HG02973 (cell line): ENCODE data around the gene PDE11A.
"Not testable (repeated sequence)": the region's sequence is repeated elsewhere in the genome, so short reads cannot be mapped to it uniquely, and the experiment has no call there.

Experiments used
- ATAC-seq: cut with Tn5 transposase; IDR thresholded peaks from one replicate; pipeline ENCODE4 v1.9.1; 2021; ENCODE audit warnings: moderate library complexity; ENCODE audit not compliant: unreplicated experiment

Gene PDE11A

DNA sequence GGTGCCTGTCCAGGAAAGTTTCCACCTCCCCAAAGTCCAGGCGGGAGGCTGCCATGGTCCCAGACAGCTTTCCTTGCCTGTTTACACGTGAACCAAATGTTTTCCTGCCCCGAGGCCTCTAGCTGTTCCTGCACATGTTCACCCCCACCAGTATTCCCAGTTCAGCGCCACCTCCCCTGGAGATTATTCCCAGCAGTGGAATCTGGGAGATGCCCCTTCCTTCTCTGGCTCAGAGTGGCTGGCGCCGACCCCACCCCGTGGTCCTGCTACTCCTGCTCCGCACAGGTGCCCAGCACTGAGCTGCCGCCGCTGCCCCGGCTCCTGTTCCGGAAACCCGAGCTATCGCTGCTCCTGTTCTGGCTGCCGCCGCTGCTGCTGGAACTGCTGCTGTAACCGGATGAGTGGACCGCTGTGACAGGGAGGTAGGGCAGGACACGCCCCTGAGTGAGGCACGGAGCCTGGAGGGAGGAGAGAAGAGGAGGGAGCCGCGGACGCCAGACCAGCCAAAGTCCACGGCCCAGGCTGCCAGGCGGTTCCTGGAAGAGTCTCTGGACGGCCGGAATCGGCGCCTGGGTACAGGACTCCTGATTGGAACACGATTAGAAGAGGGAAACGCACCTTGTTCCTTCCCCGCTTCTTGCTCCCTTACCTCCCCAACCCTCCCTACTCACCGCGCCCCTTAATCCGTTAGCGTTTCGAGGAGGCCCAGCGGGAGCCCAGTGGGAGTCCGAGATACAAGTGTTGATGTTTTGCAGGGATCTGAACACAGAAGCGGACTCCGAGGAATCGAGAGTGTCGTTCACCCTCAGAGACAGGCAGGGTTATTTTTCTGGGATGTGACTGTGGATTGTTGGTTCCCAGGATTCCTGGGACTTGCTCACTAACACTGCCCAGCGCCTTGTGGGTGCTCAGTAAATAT lies at the start of gene PDE11A:
Gene PDE11A, minus strand, starts transcription at position 395 of the 919 bp plus-strand sequence. Its CDS starts 340 bp downstream, at position 55.
- ATAC-seq = peak; percentile 71

DNA sequence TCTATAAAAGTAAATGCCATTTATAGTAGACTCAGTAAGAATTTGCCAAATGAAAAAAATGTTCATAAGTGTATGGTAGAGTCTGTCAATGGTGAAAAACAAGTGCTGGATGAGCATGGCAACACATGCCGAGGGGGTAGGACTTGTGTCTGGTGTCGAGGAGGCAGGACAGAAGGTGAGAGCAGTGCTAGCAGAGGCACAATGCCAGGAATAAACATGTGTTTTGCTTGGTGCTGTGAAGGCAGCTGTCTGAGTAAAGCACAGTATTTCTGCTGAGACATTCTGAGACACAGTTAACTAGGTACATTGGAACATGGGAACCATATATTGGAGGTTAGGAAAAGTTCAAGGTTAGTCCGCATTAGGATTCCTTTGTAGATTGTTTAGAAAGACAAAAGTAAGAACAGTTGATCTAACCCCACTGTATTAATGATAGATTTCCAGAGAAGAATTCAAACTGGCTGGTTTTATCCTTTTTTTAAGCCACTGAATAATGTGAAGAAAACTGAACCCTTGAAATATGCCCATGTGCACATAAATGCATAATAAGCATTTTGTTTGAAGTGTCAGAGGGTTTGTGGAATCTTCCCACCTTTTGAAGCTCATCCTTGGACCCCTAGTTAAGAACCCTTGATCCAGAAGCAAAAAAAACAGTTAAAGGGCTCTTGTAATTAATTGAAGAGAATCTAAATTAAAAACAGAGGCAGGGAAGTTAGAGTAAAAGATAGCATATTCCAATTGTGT lies 46.8 kb upstream of the PDE11A start:
- ATAC-seq = no peak

DNA sequence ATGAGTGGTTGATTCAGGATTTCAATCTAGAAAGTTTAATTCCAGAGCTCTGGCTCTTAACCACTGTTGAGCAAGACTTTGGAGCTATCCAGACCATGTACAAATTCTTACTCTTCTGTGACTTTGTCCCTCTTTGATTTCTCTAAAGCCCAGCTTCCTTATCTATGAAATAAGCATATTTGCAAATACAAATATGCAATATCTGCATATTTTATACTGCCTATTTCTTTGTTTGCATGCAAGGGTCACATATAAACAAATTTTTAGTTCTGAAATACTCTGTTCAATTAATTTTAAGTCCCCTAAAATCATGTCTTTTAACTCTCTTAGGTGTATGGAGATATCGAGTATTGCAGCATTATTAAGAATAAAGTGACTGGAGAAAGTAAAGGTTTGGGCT lies 45.1 kb upstream of the PDE11A start:
- ATAC-seq = no peak

DNA sequence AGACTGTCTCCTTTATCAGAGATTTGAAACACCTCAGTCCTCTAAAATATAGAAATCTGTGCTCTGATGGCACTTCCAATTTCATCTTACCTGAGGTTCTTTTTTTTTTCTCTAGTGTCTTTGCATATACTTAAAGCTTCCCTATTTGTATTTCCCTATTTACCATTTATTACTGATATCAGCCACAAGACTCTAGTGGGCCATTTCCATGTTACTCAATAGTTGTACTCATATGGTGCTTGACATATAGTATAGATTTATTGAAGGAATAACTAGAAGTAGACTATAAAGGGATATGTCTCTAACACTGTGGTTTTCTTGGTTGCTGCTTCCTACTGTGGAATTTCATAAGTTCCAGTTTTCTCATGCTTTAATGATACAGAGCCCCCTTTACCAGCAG lies 42.7 kb upstream of the PDE11A start:
- ATAC-seq = no peak

DNA sequence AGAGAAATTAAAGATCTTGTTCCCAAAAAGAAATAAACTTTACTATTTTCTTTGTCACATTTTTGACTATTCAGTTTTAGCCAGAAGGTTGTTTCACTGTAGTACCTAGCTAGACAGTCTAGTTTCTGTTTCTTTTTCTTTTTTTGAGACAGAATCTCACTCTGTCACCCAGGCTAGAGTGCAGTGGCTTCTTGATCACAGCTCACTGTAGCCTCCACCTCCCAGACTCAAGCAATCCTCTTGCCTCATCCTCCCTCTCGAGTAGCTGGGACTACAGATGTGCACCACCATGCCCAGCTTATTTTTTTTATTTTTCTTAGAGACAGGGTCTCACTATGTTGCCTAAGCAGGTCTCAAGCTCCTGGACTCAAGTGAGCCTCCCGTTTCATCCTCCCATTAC lies 41.9 kb upstream of the PDE11A start:
- ATAC-seq = peak; percentile 43

DNA sequence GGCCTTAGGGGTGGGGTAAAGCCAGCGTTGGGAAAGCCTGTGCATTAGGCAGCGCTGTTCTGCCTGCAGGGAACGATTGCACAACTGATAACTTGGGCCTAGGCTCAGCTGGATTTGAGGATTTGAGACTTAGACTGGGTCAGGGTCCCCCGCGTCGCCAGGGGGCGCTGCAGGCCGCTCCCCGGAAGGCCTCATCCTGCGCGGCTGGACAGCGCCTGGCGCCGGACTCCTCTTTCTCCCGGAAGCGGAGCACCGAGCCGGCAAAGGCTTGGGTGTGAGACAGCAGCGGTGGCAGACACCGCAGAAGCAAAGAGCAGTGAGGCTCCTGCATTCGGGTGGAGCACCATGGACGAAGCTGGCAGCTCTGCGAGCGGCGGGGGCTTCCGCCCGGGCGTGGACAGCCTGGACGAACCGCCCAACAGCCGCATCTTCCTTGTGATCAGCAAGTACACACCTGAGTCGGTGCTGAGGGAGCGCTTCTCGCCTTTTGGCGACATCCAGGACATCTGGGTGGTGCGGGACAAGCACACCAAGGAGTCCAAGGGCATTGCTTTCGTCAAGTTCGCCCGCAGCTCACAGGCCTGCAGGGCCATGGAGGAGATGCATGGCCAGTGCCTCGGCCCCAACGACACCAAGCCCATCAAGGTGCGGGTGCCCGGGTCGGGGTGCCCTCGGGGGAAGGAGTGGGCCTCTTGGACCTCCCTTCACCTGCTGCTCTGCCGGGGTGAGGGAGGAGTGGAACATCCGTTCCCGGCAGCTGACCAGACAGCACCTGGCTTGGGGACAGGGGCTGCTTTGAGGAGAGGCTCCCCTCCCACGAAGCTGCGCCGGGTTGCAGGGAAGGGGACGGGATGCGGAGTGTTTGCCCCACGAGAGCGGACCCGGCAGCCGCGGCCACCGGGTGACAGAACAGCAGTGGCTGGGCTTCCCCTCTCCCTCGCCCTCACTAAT lies 39.9 kb upstream of the PDE11A start, which contains the start of gene RBM45:
Gene RBM45, plus strand, starts transcription at position 236 of the 951 bp plus-strand sequence. Its CDS starts 110 bp downstream, at position 346.
- peak; percentile 86 for ATAC-seq

DNA sequence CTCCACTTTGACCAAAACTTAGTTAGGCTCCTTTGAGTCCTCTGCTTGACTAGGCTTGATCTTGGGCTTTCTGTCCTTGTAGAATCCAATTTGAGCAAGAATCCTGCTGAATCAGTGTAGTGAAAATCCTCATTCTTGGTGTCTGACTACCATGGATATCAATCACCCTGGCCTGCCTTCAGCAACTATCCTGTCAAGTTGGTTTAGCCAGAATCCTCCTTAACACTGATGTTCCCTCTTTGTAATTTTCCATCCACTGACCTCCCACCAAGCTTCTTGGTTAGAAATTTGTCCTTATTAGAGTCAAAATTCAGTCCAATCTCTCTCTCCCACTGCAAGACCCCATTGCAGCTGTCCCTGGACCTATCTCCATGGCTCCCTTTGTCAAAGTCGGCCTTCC lies 39.2 kb upstream of the PDE11A start:
- no peak for ATAC-seq

DNA sequence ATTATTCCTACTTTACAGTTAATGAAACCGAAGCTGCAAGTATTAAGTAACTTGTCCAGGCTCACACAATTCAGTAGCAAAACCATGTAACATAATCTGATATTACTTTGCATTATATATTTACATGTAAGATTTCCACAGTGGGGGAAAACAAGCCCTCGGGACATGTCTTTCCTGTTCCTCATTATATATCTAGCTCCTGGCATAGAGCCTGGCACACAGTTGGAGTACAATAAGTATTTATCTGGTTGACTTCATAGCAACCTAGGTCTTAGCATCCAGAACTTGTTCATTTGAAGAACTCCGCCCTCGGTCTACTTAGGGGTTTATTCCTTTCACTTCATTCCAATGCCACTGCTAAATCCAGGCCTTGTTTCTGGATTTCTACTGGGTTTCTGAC lies 38.1 kb upstream of the PDE11A start:
- no peak for ATAC-seq

DNA sequence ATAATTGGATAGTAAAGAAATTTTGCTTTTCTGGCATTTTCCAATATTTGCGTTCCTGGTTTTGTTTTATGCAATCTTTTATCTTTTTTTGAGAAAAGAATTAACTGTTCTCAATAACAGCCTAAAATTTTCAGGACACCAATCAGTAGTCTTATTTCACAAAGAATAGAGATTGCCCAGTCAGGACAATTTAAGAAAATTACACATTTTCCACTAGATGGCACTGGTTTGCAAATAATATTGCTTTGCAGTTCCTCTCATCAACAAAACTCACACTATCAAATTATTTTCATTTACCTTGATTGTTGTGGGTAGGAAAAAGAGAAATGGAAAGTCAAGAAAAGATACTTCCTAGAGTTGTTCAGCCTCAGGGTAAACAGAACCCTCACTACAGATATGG lies 37.2 kb upstream of the PDE11A start:
- ATAC-seq = no peak

DNA sequence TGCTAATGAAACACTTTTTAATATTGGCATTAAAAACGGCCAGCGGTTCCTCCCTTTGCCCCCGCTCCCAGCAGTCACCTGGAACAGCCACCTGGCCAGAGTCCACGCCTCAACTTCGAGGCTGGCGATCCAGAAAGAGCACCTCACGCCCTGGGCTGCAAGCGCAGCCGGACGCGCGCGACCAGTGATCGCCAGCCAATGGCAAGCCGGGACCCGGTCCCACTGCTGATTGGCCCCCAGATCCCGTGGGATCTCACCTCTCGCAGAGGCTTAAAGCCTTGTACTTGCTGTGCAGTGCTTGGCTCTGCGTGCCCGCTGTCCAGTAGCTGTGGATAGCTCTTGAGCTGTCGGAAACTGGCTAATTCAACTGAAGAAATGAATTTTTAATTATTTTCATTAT lies 35.6 kb upstream of the PDE11A start:
- no peak for ATAC-seq

DNA sequence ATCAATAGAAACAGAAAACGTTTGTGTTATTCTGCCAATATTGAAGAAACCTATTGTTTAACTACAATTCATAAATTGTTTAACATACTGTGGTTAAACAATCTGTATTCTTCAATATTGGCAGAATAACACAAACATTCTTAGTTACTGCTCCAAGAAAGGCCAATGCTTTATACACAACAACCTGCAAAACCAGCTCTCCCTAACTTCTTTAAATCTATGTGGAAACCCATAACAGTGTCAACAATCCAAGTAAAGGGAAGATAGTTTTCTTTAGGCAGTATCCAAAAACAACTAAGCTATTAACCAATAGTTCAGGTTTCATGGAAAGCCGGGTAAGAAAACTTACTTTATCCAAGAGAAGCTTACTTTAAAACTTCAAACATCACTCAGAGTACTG lies 33.5 kb upstream of the PDE11A start:
- no peak for ATAC-seq

DNA sequence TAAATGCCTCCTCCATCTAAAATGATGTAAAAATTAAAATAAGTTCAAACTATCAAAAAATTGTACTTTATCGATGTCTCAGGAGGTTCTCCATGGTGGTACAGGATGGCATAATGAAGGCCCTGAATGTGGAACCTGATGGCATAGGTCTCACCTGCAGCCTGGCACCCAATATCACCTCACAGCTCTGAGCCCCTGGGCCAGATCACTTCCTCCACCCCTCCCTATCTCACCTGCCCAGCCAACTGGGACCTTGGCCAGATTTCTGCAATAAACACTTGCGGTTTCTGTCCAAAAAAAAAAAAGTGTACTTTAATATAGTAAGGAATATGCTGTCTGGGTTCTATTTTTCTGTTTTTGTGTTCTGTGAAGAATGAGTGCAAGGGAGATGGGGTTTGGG lies 33.0 kb upstream of the PDE11A start:
- ATAC-seq = no peak

DNA sequence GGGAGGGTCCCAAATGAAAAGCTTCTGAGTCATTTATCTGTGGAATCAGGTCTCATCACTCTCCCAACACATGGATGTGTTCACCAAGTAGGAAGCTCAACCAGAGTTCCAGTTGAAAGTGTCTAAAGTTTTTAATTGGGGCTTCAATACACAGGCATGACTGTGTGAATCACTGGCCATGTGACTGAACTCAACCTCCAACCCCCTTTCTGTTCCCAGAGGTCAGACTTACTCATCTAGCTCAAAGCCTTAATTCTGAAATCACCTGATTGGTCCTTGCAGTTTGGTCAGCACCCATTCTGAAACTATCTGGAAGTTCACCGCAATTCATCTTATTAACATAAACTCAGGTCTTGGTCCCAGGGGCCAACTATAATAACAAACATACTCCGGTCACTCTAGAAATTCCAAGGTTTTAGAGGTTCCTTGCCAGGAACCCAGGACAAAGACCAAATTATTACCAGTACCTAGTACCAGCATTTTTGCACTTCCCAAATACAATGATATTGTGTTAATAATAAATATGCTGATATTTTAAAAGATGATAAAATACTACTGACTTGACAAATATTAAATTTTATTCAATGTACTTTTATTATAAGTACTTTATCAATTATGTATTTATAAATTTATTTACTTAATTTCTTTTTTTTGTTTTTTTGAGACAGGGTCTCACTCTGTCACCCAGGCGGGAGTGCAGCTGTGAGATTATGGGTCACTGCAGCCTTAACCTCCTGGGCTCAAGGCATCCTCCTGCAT lies 28.9 kb upstream of the PDE11A start:
- no peak for ATAC-seq

DNA sequence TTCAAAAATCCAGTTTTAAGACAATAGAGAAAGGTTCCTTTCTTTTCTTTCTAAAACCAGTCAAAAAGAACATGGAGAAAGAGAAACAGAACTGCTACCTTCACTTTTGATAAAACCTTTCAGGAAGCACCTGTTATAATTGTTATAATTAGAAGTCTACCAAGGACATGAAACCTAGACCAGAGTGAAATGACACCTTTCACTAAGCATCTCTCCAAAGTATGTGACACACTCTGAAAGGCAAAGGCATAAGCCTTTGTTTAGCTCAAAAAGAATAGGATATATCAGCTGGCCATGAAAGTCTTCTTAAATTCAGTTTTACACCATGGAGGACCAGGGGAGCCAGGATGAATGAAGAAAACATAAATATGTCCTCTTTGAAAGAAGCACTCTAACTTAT lies 20.9 kb upstream of the PDE11A start:
- no peak for ATAC-seq

DNA sequence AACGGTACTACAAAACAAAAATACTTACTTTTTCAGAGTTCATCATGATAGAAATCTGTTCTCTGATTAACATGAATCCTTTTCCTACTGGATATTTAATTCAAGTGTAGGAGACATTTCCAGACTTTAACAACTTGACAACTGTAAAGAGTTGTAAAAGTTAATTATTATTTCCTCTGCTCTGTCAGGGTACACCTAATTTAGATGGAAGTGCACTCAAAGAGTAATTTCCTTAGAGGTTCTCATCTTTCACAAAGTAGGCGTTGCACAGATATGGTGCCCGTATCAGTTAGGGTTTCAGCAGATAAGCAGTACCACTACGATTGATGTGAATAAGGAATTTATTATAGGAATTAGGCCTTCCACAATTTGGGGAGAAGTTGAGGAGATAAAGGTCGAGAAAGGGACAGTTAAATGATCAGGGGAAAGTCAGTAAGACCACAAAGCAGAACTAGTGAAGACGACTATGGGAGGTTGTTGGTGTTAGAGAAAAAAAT lies 16.2 kb upstream of the PDE11A start:
- no peak for ATAC-seq

DNA sequence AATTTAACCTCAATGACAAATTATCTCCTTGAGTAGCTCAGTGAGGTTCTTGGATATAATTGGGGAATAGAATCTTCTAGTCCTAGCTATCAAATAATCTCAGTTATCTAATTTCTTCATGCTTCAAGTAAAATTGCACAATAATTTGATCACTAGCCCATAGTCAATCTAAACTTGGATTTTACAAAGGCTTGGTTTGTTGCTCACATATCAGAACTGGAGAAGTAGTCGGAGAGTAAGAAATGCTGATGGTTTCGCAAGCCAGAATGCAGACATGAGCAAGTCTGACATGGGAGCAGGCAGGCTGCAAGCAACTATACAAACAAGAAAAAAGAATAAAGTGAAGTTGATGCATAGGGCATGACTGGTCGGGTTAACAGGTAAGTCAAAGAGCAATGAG lies 11.7 kb upstream of the PDE11A start:
- no peak for ATAC-seq

DNA sequence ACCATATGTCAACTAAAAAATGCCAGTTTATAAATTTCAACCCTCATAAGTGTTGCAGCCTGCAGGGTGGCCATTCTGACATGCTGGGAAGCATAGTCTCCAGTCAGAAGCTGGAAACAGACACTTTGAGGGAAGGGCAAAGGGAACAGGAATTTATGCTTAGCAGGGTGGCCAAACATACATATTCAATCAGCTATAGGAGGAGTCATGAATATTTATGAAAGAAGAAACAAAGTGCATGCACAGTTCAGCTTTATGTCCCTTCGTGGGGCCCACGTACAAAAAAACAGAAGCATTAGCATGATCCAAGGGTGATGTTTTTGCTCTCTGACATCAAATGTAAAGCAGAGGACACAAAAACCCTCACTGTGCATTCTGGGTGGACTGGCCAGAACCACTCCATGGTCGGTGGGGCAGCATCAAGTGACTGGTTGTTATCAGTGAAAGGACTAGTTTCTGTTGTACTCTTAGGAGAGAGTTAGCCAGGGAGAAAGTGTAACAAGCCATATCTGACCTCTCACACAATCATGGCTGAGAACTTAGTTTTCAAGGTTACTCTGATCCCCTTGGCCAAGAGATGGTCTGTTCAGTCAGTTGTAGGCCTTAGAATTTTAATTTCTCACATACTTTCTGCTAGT lies 9.9 kb upstream of the PDE11A start:
- no peak for ATAC-seq

DNA sequence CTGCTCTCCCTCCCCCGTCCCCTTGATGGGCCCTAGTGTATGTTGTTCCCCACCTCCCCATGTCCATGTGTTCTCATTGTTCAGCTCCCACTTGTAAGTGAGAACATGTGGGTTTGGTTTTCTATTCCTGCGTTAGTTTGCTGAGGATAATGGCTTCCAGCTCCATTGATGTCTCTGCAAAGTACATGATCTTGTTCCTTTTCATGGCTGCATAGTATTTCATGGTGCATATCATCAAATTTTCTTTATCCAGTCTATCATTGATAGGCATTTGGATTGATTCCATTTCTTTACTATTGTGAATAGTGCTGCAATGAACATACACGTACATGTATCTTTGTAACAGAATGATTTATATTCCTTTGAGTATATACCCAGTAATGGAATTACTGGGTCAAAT lies 6.7 kb upstream of the PDE11A start:
- not testable (repeated sequence) for ATAC-seq

DNA sequence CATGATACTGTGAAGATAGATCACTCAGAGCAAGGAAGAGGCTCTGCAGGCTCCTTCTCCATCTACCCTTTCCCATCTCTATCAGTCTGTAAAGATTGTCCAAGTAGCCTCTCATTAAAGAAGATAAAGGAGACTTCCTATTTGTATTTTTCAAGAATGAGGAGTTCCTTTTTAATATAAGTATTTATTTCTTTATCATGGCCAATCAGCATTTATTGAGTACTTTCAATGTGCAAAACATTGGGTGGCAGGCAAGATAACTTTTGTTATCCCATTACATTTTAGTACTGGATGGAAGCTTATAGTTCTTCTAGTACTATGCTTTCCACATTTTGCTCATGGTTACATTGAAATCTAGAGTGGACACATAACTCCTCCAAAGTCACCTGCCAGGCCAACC lies 3.6 kb upstream of the PDE11A start:
- ATAC-seq = no peak

DNA sequence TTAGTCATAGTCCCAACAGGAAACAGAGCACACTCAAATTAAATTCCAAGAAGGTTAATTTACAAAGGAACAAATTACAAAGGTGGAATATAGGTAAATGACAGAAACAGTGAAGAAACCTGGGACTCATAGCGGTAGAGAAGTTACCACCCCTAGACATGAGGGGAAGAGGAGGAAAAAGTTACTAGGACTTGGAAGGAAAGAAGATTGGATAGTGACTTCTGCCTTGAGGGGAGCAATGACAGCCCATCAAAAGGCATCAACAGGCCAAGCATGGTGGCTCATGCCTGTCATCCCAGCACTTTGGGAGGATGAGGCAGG lies 2.4 kb upstream of the PDE11A start:
- no peak for ATAC-seq
